B cell (primary cell): Measurements from ENCODE around the gene LATS2. TPM values are rescaled to one million over a fixed set of nuclear protein-coding genes. Genes with fewer than 3 reads are reported as not detected.

ENCODE experiments used
- ATAC-seq: fragments of 200-7000 bp; cut with Tn5 transposase; one replicate; pipeline ENCODE4 v1.10.0; 2021; ENCODE audit warnings: low read depth, mild to moderate bottlenecking, moderate number of reproducible peaks, moderate library complexity
- CTCF ChIA-PET: fragments of 350-600 bp; sonication (Branson Sonifier 250); formaldehyde crosslinking; loops from one replicate; lab custom pipeline; 2021; ENCODE audit warnings: antibody characterized with exemption, inconsistent platforms; lab: Charles Lee
- POLR2A ChIA-PET: fragments of 350-600 bp; sonication (Branson Sonifier 250); formaldehyde crosslinking; loops from one replicate; lab custom pipeline; 2021; ENCODE audit warnings: antibody characterized with exemption; lab: Charles Lee
- DNase-seq: peaks from one replicate; pipeline ENCODE4 v3.0.0; 2013
- H2AFZ ChIP-seq: 2 replicates; pipeline ENCODE4 v1.6.1; 2012; ENCODE audit warnings: mild to moderate bottlenecking, low read depth, low read length; ENCODE audit not compliant: insufficient read depth, poor library complexity, severe bottlenecking
- H3K27ac ChIP-seq, 2 donors: 1 replicate in 1 of 2; 2 replicates in 1 of 2; pipeline ENCODE4 v1.5.1; 2012 to 2013; ENCODE audit warnings: low read length in 2 of 2, mild to moderate bottlenecking in 2 of 2, moderate library complexity in 1 of 2
- H3K27me3 ChIP-seq, 4 experiments: fragments of 200-600 bp in 1 of 4; sonication (generic) in 1 of 4; replicated peaks in 1 of 4; 1 replicate in 2 of 4; 2 replicates in 2 of 4; pipeline versions ENCODE4 v1.6.1 to v1.7.0; 2013 to 2016; ENCODE audit warnings: low read length in 3 of 4, mild to moderate bottlenecking in 2 of 4, mixed read lengths in 1 of 4, moderate library complexity in 1 of 4; ENCODE audit not compliant: insufficient read depth in 4 of 4, control insufficient read depth in 3 of 4; ENCODE audit errors: control extremely low read depth in 1 of 4
- H3K36me3 ChIP-seq, 2 experiments: replicated peaks in 1 of 2; 1 replicate in 1 of 2; 2 replicates in 1 of 2; pipeline versions ENCODE4 v1.6.1 to v1.7.1; 2013; ENCODE audit warnings: low read length in 1 of 2; ENCODE audit not compliant: insufficient read depth in 2 of 2, control insufficient read depth in 1 of 2; ENCODE audit errors: control extremely low read depth in 1 of 2, extremely low read depth in 1 of 2
- H3K4me1 ChIP-seq, 2 donors: fragments of 200-600 bp in 1 of 2; sonication (generic) in 1 of 2; 1 replicate in 1 of 2; 2 replicates in 1 of 2; pipeline versions ENCODE4 v1.5.1 to v1.6.1; 2013 to 2017; ENCODE audit warnings: low read length in 2 of 2; ENCODE audit not compliant: control insufficient read depth in 2 of 2, insufficient read depth in 2 of 2
- H3K4me2 ChIP-seq: replicated peaks from 2 replicates; pipeline ENCODE3; 2012; ENCODE audit warnings: mild to moderate bottlenecking, low read depth, low read length; ENCODE audit not compliant: poor library complexity, severe bottlenecking
- H3K4me3 ChIP-seq, 5 experiments: fragments of 200-600 bp in 1 of 5; sonication (generic) in 1 of 5; 1 replicate in 3 of 5; 2 replicates in 2 of 5; pipeline versions ENCODE4 v1.5.1 to v1.7.0; 2011 to 2016; ENCODE audit warnings: low read length in 4 of 5, mild to moderate bottlenecking in 4 of 5, low read depth in 2 of 5, control low read depth in 1 of 5, moderate library complexity in 1 of 5; ENCODE audit not compliant: insufficient read depth in 1 of 5; ENCODE audit errors: control extremely low read depth in 1 of 5, extremely low read depth in 1 of 5
- H3K79me2 ChIP-seq: fragments of 200-600 bp; sonication (generic); one replicate; pipeline ENCODE4 v1.6.0; 2016; ENCODE audit warnings: low read length; ENCODE audit not compliant: control insufficient read depth, insufficient read depth
- H3K9ac ChIP-seq: fragments of 200-600 bp; sonication (generic); 2 replicates; pipeline ENCODE4 v1.6.1; 2017; ENCODE audit warnings: mild to moderate bottlenecking, low read length, moderate library complexity
- H3K9me3 ChIP-seq, 3 donors: one replicate each; pipeline versions ENCODE4 v1.6.1 to v1.7.1; 2013; ENCODE audit warnings: low read length in 2 of 3; ENCODE audit not compliant: control insufficient read depth in 2 of 3, insufficient read depth in 1 of 3; ENCODE audit errors: control extremely low read depth in 1 of 3
- H4K20me1 ChIP-seq: 2 replicates; pipeline ENCODE4 v1.6.0; 2012; ENCODE audit warnings: mild to moderate bottlenecking, low read length; ENCODE audit not compliant: insufficient read depth, control insufficient read depth, poor library complexity, severe bottlenecking
- H3K27ac Mint-ChIP-seq: one replicate; pipeline ENCODE4 v1.8.0; 2021; ENCODE audit warnings: mixed read lengths
- H3K27me3 Mint-ChIP-seq: one replicate; pipeline ENCODE4 v1.8.0; 2021; ENCODE audit warnings: mixed read lengths
- H3K4me1 Mint-ChIP-seq: one replicate; pipeline ENCODE4 v1.8.0; 2021; ENCODE audit warnings: mixed read lengths
- H3K4me3 Mint-ChIP-seq: one replicate; pipeline ENCODE4 v1.8.0; 2021; ENCODE audit warnings: mixed read lengths
- H3K9me3 Mint-ChIP-seq: one replicate; pipeline ENCODE4 v1.8.0; 2022; ENCODE audit warnings: mixed read lengths; ENCODE audit not compliant: insufficient read depth
- EZH2 ChIP-seq: IDR thresholded peaks from 2 replicates; pipeline ENCODE4 v1.6.1; 2012; ENCODE audit warnings: borderline replicate concordance, low read depth, mild to moderate bottlenecking, moderate library complexity, low read length; ENCODE audit not compliant: insufficient read depth, poor library complexity, severe bottlenecking
- WGBS: methylation state at CpG from one replicate; pipeline ENCODE4 v1.1.5; 2013; ENCODE audit warnings: missing lambda C conversion rate; ENCODE audit not compliant: insufficient coverage; 5-methylcytosine and 5-hydroxymethylcytosine counted together
- intact Hi-C: fragments of 100-400 bp; cut with micrococcal nuclease; formaldehyde crosslinking; loops from one replicate; pipeline ENCODE4 v1.10.0; 2022
- polyA plus RNA-seq: library from polyadenylated mRNA; depleted of rRNA; stranded (reverse); fragments of >200 nt; gene quantifications from 2 replicates; pipeline ENCODE4 v1.2.3, GENCODE V29; 2012
- total RNA-seq, 2 donors: library from RNA; stranded (reverse); fragments of 120-200 nt in 1 of 2; gene quantifications; 1 replicate in 1 of 2; 2 replicates in 1 of 2; pipeline versions ENCODE4 v1.2.3 to v1.2.4, GENCODE V29; 2013 to 2022
- TF ChIP-seq, protein P1 (sequence below): fragments of 200-600 bp; IDR thresholded peaks from one replicate; pipeline ENCODE4 v1.8.0; 2022; ENCODE audit warnings: antibody characterized with exemption, mild to moderate bottlenecking

Gene LATS2
- total and polyA plus RNA-seq, 2 donors (not counting 1 experiment from before 2014, with no cell fraction given), result 1.9 to 2.7 TPM

DNA sequence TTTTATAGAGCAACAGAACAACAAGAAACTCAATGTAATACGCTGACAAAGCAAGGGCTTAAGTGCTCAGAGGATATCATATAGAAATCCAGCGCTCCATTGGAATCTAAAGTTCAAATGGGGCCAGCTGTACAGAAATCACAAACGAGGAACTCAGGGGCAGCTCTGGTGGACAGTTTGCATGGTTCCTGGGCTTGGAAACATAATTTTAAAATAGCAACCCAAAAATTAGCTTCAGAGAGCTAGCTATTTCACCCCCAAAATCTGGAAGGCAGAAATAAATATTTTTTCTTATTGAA lies 19.2 kb upstream of the LATS2 start:
- Mint-ChIP-seq H3K27ac (no peak overlapping the region), H3K9me3 (no peaks in the 10 kb centered on the region), H3K4me1 (peaks cover 2% of the 10 kb centered on the region), H3K27me3 (peaks cover 15% of the 10 kb centered on the region), H3K4me3 (no peak overlapping the region)
- Histone ChIP-seq H3K4me2 (no peak overlapping the region), H3K4me3 (no peak overlapping the region), H3K27ac (no peak overlapping the region), H3K36me3 (no peaks in the 10 kb centered on the region), H2AFZ (no peak overlapping the region), H3K79me2 (no peaks in the 10 kb centered on the region), H3K4me1 (peaks cover under 1 to 4% of the 10 kb centered on the region in 2 donors), H3K27me3 (peaks cover 0 to 7% (median 3%) of the 10 kb centered on the region in 4 experiments), H4K20me1 (no peaks in the 10 kb centered on the region), H3K9ac (no peak overlapping the region), H3K9me3 (no peaks in the 10 kb centered on the region)
- WGBS, result 94% methylated on average over 2 of the region's 3 CpGs
- no peak for TF ChIP-seq EZH2
- TF ChIP-seq, protein P1, sequence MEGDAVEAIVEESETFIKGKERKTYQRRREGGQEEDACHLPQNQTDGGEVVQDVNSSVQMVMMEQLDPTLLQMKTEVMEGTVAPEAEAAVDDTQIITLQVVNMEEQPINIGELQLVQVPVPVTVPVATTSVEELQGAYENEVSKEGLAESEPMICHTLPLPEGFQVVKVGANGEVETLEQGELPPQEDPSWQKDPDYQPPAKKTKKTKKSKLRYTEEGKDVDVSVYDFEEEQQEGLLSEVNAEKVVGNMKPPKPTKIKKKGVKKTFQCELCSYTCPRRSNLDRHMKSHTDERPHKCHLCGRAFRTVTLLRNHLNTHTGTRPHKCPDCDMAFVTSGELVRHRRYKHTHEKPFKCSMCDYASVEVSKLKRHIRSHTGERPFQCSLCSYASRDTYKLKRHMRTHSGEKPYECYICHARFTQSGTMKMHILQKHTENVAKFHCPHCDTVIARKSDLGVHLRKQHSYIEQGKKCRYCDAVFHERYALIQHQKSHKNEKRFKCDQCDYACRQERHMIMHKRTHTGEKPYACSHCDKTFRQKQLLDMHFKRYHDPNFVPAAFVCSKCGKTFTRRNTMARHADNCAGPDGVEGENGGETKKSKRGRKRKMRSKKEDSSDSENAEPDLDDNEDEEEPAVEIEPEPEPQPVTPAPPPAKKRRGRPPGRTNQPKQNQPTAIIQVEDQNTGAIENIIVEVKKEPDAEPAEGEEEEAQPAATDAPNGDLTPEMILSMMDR, result no peak
- ChIA-PET CTCF (no interaction called here), POLR2A (interaction anchor here (0.5 kb wide), 1 partner anchor 375 kb away, joined by 4 read pairs; no protein-coding TSS in a partner anchor)
- ATAC-seq, result no peak
- no peak for DNase-seq
- intact Hi-C loops, result no loop called here

DNA sequence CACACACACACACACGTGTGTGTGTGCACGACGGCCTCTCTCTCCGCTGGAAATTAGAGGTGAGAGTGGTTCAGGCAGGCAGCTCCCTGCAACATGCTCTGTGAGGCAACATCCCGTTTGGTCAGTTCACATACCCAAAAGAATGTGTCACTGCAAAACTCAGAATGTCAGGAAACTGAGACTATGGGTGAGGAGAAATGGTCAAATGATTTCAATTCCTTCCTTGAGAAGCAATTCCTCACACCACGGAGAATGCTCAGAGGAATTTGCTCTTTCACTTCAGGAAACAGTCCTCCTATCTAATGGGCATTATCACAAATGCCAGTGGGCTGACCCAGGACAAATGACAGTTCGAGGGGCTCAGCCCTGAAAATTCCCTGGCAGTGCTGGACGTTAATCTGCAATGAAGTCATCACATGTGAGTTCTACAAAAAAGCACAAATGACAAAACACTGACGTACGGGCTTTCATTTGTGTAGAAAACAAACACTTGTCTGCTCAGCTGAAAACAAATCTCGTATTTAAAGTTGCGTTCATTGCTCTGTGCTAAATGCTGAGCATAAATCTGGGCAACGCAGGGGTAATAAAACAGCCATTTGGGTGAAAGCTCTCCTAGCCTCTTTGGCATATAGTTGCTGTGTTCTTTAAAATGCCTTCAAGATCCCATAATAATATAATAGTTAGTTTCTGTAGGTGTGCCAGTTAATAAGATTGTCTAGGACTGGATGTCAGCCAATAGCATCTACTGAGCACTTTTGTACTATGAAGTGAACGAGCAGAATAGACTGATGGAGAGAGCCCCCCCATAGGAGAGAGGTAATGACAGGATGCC lies 18.6 kb upstream of the LATS2 start:
- Histone ChIP-seq H2AFZ (no peak overlapping the region), H3K4me2 (no peak overlapping the region)
- intact Hi-C loops, result no loop called here

More for the DNA sequence above, 18.6 kb upstream of the LATS2 start:
- POLR2A ChIA-PET, result no interaction called here
- no peaks in the 10 kb centered on the region for H3K79me2 ChIP-seq
- no peak for ATAC-seq
- H3K27ac ChIP-seq, result no peak overlapping the region
- CTCF ChIA-PET, result no interaction called here
- DNase-seq, result no peak
- H3K4me3 Mint-ChIP-seq, result no peak overlapping the region
- no peaks in the 10 kb centered on the region for H3K9me3 ChIP-seq
- H3K4me1 ChIP-seq, result peaks cover 6 to 10% of the 10 kb centered on the region in 2 donors
- H3K36me3 ChIP-seq, result no peaks in the 10 kb centered on the region
- no peaks in the 10 kb centered on the region for H4K20me1 ChIP-seq
- 96% methylated on average over 12 of the region's 14 CpGs for WGBS
- H3K4me1 Mint-ChIP-seq, result peaks cover 7% of the 10 kb centered on the region
- H3K4me3 ChIP-seq, result no peak overlapping the region
- H3K27me3 ChIP-seq, result peaks cover 0 to 12% (median 5%) of the 10 kb centered on the region in 4 experiments
- H3K27ac Mint-ChIP-seq, result no peak overlapping the region
- H3K9me3 Mint-ChIP-seq, result no peaks in the 10 kb centered on the region
- TF ChIP-seq EZH2, result no peak
- TF ChIP-seq, protein P1, result no peak
- no peak overlapping the region for H3K9ac ChIP-seq
- H3K27me3 Mint-ChIP-seq, result peaks cover 17% of the 10 kb centered on the region
